GM19455 (cell line): ENCODE data around the gene CCDC124.
"Not testable (repeated sequence)": the region's sequence is repeated elsewhere in the genome, so short reads cannot be mapped to it uniquely, and the experiment has no call there.

ENCODE experiments used
- ATAC-seq: cut with Tn5 transposase; IDR thresholded peaks from one replicate; pipeline ENCODE4 v1.9.1; 2021; ENCODE audit not compliant: unreplicated experiment

Gene CCDC124

GRCh38 chr19:17977488-17977887 is 44.7 kb downstream of the CCDC124 start:
- ATAC-seq, result no peak

GRCh38 chr19:17981611-17982010 is 48.8 kb downstream of the CCDC124 start:
- no peak for ATAC-seq

- ATAC-seq, result no peak
Observed at GRCh38 chr19:17982430-17982829, 49.6 kb downstream of the CCDC124 start.

- no peak for ATAC-seq
Observed at GRCh38 chr19:17985037-17985818, 52.4 kb downstream of the CCDC124 start.

- not testable (repeated sequence) for ATAC-seq
Observed at GRCh38 chr19:17986569-17986968, 53.8 kb downstream of the CCDC124 start.

GRCh38 chr19:17988161-17988560 is 55.3 kb downstream of the CCDC124 start:
- no peak for ATAC-seq

- no peak for ATAC-seq
Observed at GRCh38 chr19:17989425-17990094, 56.7 kb downstream of the CCDC124 start.

GRCh38 chr19:17993076-17993813 is 60.4 kb downstream of the CCDC124 start:
- no peak for ATAC-seq
